ENCODE measurements around the gene NDP. TPM values are rescaled to one million over a fixed set of nuclear protein-coding genes. Genes with fewer than 3 reads are reported as not detected.

NDP gene
- total RNA-seq, 1 experiment from 2014 or later: 0.28 TPM

DNA sequence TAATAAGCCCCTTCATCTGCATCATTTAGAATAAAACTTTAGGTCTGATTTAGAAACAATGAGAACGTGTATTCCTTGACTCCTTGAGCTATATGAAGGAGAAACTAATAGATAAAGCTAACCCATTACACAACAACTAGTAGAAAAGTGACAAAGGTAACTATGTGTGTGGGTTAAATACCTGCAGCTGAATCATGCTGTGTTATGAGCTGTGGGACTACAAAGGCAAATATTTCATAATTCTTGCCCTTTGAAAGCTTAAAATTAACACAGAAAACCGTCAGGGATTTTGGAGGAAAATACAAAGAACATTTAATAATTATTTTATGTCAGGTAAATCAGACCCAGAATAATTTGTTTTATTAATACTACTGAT is 898 bp upstream of the NDP start:
- Mint-ChIP-seq H3K36me3 (no peaks in the 10 kb centered on the region), H3K9me3 (no peaks in the 10 kb centered on the region), H3K4me3 (peak overlapping the region; percentile 73), H3K27ac (no peak overlapping the region), H3K27me3 (ENCODE audit: low read depth) (peaks cover 20% of the 10 kb centered on the region), H3K4me1 (peaks cover 41% of the 10 kb centered on the region)
- POLR2A ChIA-PET: no interaction called here
- no peak for DNase-seq (ENCODE audit: low spot score)
- TF ChIP-seq TP53 (CRISPR knock-in tag; IDR thresholded peaks at IDR 0.05) (no peak), NFYB (CRISPR knock-in tag; conservative IDR thresholded peaks at IDR 0.05; ENCODE audit: low read depth) (no peak), NFATC4 (CRISPR knock-in tag; IDR thresholded peaks at IDR 0.05) (no peak), FOXP1 (CRISPR knock-in tag; IDR thresholded peaks at IDR 0.05; ENCODE audit: borderline replicate concordance) (no peak)
- TF ChIP-seq, protein P1, sequence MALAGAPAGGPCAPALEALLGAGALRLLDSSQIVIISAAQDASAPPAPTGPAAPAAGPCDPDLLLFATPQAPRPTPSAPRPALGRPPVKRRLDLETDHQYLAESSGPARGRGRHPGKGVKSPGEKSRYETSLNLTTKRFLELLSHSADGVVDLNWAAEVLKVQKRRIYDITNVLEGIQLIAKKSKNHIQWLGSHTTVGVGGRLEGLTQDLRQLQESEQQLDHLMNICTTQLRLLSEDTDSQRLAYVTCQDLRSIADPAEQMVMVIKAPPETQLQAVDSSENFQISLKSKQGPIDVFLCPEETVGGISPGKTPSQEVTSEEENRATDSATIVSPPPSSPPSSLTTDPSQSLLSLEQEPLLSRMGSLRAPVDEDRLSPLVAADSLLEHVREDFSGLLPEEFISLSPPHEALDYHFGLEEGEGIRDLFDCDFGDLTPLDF (CRISPR knock-in tag; IDR thresholded peaks at IDR 0.05): no peak
- CTCF ChIA-PET: interaction anchor here (1.6 kb wide), 1 partner anchor 15 kb away, joined by 9 read pairs; no protein-coding TSS in a partner anchor
- ATAC-seq: no peak

DNA sequence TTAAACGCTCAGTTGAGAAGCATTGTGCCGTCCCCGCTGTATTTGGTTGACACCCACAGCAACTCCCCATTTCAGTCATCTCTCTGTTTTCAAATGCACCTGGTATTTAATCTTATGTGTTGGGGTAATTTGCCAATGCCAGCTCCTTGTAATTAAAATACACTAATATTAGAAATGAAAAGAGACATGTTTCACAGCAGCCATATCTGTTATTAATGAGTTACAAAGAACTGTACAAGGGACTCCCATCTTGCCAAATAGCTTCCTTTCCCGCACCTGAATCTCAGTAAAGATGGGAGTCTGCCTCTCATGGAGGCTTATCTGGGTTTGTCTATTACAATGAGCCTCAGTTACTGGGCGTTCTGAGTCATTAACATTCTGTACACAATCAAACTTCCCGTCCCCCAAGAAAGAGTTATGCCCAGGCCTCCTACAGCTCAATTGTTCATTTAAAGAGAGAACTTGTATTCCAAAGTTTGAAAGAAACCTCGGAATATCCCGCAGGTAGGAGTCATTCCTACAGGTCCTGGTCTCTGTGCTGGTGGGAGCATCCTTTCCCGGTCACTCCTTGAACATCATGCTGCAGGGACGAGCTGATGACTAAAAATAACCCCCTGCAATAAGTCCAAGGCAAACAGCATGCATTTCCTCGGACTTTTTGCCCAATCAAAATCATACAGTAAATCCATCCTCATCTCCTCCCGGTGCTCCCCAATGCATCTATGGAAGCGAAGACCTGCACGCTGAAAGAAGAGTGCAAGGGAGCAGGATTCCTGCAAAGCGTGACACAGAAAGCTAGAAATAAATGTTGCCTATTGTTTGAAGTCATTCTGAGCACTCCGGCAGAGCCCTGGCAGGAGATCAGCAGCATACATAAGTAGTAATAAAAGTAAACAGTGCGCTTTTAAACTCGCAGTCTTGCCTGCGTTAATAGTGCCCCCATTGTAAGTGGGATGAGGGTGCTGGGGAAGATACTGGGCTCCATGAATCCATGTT is 926 bp downstream of the NDP start:
- H3K9me3 Mint-ChIP-seq: no peaks in the 10 kb centered on the region

DNA sequence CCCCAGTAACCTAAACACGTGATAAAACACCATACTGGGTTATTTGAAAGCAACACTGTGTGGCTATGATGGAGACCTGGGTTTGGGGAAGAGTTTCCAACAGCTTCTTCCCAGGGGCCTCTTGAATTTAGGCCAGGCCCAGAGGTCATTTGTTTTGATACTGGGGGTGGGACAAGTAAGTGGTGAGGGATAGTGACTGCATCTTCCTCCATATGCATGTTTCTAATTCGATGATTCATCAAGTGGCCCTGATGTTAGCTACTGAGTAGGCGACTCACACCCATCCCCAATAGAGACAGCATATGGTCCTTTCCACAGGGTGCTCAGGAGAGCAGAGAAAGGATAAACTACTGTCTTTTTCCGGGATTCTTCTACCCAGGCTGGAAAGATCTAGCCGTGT is 2.7 kb downstream of the NDP start:
- no peak overlapping the region for H3K4me3 Mint-ChIP-seq
- peaks cover 35% of the 10 kb centered on the region for H3K4me1 Mint-ChIP-seq
- ATAC-seq (no peak), DNase-seq (ENCODE audit: low spot score) (no peak)
- no peaks in the 10 kb centered on the region for H3K36me3 Mint-ChIP-seq
- ChIA-PET CTCF (no interaction called here), POLR2A (no interaction called here)
- no peak overlapping the region for H3K27ac Mint-ChIP-seq
- peaks cover 20% of the 10 kb centered on the region for H3K27me3 Mint-ChIP-seq (ENCODE audit: low read depth)
- no peaks in the 10 kb centered on the region for H3K9me3 Mint-ChIP-seq
- TF ChIP-seq IRF2 (CRISPR knock-in tag; IDR thresholded peaks at IDR 0.05; ENCODE audit: borderline replicate concordance, low read depth): no peak
- TF ChIP-seq NFE2L1 (CRISPR knock-in tag; IDR thresholded peaks at IDR 0.05): no peak
- TF ChIP-seq, protein P2, sequence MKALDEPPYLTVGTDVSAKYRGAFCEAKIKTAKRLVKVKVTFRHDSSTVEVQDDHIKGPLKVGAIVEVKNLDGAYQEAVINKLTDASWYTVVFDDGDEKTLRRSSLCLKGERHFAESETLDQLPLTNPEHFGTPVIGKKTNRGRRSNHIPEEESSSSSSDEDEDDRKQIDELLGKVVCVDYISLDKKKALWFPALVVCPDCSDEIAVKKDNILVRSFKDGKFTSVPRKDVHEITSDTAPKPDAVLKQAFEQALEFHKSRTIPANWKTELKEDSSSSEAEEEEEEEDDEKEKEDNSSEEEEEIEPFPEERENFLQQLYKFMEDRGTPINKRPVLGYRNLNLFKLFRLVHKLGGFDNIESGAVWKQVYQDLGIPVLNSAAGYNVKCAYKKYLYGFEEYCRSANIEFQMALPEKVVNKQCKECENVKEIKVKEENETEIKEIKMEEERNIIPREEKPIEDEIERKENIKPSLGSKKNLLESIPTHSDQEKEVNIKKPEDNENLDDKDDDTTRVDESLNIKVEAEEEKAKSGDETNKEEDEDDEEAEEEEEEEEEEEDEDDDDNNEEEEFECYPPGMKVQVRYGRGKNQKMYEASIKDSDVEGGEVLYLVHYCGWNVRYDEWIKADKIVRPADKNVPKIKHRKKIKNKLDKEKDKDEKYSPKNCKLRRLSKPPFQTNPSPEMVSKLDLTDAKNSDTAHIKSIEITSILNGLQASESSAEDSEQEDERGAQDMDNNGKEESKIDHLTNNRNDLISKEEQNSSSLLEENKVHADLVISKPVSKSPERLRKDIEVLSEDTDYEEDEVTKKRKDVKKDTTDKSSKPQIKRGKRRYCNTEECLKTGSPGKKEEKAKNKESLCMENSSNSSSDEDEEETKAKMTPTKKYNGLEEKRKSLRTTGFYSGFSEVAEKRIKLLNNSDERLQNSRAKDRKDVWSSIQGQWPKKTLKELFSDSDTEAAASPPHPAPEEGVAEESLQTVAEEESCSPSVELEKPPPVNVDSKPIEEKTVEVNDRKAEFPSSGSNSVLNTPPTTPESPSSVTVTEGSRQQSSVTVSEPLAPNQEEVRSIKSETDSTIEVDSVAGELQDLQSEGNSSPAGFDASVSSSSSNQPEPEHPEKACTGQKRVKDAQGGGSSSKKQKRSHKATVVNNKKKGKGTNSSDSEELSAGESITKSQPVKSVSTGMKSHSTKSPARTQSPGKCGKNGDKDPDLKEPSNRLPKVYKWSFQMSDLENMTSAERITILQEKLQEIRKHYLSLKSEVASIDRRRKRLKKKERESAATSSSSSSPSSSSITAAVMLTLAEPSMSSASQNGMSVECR (CRISPR knock-in tag; IDR thresholded peaks at IDR 0.05; ENCODE audit: borderline replicate concordance): no peak
- TF ChIP-seq TEAD1 (CRISPR knock-in tag; IDR thresholded peaks at IDR 0.05): no peak
- no peak for TF ChIP-seq CBFB (CRISPR knock-in tag; IDR thresholded peaks at IDR 0.05; ENCODE audit: low read depth)
- TF ChIP-seq ZNF232 (CRISPR knock-in tag; IDR thresholded peaks at IDR 0.05): no peak
- TF ChIP-seq MXD4 (CRISPR knock-in tag; IDR thresholded peaks at IDR 0.05; ENCODE audit: borderline replicate concordance): no peak
- TF ChIP-seq, protein P3, sequence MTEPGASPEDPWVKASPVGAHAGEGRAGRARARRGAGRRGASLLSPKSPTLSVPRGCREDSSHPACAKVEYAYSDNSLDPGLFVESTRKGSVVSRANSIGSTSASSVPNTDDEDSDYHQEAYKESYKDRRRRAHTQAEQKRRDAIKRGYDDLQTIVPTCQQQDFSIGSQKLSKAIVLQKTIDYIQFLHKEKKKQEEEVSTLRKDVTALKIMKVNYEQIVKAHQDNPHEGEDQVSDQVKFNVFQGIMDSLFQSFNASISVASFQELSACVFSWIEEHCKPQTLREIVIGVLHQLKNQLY (CRISPR knock-in tag; IDR thresholded peaks at IDR 0.05): no peak
- TF ChIP-seq FOXP1 (CRISPR knock-in tag; IDR thresholded peaks at IDR 0.05; ENCODE audit: borderline replicate concordance): no peak
- TF ChIP-seq GTF2I (CRISPR knock-in tag; conservative IDR thresholded peaks at IDR 0.05): no peak

More for the DNA sequence above, 926 bp downstream of the NDP start:
- Mint-ChIP-seq H3K27me3 (ENCODE audit: low read depth) (peaks cover 20% of the 10 kb centered on the region), H3K4me1 (peaks cover 41% of the 10 kb centered on the region), H3K27ac (no peak overlapping the region), H3K36me3 (no peaks in the 10 kb centered on the region), H3K4me3 (peak overlapping the region; percentile 73)
- DNase-seq (ENCODE audit: low spot score) (no peak), ATAC-seq (no peak)
- ChIA-PET CTCF (interaction anchor here (1.2 to 1.8 kb wide), 2 partner anchors 14 to 272 kb away, joined by 4 to 5 read pairs; no protein-coding TSS in a partner anchor), POLR2A (no interaction called here)
- TF ChIP-seq, protein P4, sequence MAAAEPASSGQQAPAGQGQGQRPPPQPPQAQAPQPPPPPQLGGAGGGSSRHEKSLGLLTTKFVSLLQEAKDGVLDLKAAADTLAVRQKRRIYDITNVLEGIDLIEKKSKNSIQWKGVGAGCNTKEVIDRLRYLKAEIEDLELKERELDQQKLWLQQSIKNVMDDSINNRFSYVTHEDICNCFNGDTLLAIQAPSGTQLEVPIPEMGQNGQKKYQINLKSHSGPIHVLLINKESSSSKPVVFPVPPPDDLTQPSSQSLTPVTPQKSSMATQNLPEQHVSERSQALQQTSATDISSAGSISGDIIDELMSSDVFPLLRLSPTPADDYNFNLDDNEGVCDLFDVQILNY (CRISPR knock-in tag; IDR thresholded peaks at IDR 0.05): no peak
- no peak for TF ChIP-seq NR2C2 (CRISPR knock-in tag; IDR thresholded peaks at IDR 0.05)
- TF ChIP-seq, protein P5, sequence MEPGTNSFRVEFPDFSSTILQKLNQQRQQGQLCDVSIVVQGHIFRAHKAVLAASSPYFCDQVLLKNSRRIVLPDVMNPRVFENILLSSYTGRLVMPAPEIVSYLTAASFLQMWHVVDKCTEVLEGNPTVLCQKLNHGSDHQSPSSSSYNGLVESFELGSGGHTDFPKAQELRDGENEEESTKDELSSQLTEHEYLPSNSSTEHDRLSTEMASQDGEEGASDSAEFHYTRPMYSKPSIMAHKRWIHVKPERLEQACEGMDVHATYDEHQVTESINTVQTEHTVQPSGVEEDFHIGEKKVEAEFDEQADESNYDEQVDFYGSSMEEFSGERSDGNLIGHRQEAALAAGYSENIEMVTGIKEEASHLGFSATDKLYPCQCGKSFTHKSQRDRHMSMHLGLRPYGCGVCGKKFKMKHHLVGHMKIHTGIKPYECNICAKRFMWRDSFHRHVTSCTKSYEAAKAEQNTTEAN (CRISPR knock-in tag; IDR thresholded peaks at IDR 0.05): no peak
- TF ChIP-seq, protein P1 (CRISPR knock-in tag; IDR thresholded peaks at IDR 0.05): no peak

Measured in WTC11 (cell line).